VCaP (cell line): ENCODE data around the gene PCDH15.

Source experiments
- H3K27ac ChIP-seq: fragments of 450-650 bp; 2 replicates; pipeline ENCODE4 v1.5.1; 2017
- TF ChIP-seq, protein P1 (sequence below): fragments of 450-650 bp; conservative IDR thresholded peaks from 2 replicates; pipeline ENCODE4 v1.5.1; 2017; ENCODE audit warnings: mild to moderate bottlenecking, moderate library complexity

The PCDH15 gene

GRCh38 chr10:54708021-54708420 is 93.0 kb downstream of the PCDH15 start:
- TF ChIP-seq, protein P1, sequence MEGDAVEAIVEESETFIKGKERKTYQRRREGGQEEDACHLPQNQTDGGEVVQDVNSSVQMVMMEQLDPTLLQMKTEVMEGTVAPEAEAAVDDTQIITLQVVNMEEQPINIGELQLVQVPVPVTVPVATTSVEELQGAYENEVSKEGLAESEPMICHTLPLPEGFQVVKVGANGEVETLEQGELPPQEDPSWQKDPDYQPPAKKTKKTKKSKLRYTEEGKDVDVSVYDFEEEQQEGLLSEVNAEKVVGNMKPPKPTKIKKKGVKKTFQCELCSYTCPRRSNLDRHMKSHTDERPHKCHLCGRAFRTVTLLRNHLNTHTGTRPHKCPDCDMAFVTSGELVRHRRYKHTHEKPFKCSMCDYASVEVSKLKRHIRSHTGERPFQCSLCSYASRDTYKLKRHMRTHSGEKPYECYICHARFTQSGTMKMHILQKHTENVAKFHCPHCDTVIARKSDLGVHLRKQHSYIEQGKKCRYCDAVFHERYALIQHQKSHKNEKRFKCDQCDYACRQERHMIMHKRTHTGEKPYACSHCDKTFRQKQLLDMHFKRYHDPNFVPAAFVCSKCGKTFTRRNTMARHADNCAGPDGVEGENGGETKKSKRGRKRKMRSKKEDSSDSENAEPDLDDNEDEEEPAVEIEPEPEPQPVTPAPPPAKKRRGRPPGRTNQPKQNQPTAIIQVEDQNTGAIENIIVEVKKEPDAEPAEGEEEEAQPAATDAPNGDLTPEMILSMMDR, result no peak
- no peak overlapping the region for H3K27ac ChIP-seq

GRCh38 chr10:54702583-54703485 is 98.2 kb downstream of the PCDH15 start:
- TF ChIP-seq, protein P1, result no peak
- H3K27ac ChIP-seq, result no peak overlapping the region

DNA sequence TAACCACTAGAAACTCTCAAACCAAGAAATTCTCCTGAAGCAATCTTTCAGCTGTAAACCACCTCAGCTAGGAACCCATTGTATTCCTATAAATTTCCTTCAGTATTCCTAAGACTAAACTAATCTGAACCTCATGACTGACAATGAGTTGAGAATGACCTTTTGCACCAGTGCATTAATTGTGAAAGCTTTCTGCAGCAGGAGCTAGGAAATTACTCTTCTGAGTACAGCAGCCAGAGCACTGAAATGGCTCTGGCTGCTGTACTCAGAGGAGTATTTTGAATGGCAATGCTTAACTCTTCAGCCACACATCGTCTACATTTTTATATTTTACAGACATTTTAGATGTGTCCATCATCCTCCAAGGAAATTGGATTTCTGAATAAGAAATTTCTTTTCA is 109.7 kb downstream of the PCDH15 start:
- H3K27ac ChIP-seq, result no peak overlapping the region
- TF ChIP-seq, protein P1, result no peak

DNA sequence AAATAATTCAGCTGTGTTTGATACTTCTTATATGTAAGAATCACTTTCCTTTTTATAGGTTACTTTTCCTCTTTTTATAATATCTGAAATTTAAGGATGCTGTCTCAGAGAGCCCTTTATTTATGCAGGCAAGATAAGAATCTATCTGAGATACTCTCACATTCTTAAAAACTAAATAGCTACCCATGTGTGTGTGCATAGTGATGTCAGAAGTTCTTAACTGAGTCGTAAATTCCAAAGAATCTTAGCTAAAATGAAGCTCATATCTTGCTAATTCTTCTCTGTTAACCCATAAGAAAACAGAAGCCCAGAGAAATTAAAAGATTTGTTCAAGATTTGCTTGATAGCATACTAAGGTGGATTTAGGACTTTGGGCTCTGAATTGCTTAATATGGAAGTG is 118.5 kb downstream of the PCDH15 start:
- no peak overlapping the region for H3K27ac ChIP-seq
- TF ChIP-seq, protein P1, result no peak

GRCh38 chr10:54681136-54681535 is 119.9 kb downstream of the PCDH15 start:
- no peak overlapping the region for H3K27ac ChIP-seq
- TF ChIP-seq, protein P1, result no peak

DNA sequence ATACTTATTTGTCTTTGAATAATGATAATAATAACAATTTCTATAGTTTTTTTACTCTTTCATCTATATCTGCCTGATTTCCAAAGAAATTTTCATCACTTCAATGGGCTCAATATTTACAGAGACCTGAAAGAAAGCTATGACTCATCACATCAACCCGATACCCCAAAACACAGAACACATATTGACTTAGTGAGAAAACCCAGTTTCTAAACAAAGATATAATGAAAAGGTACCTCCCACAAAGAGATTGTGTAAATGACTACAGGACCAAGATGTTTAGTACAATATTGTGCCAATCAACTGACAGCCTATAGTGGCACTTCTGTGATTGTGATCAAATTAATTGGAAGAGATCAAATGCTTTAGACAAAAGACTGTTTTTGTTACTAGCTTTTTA is 133.9 kb downstream of the PCDH15 start:
- no peak overlapping the region for H3K27ac ChIP-seq
- TF ChIP-seq, protein P1, result no peak

DNA sequence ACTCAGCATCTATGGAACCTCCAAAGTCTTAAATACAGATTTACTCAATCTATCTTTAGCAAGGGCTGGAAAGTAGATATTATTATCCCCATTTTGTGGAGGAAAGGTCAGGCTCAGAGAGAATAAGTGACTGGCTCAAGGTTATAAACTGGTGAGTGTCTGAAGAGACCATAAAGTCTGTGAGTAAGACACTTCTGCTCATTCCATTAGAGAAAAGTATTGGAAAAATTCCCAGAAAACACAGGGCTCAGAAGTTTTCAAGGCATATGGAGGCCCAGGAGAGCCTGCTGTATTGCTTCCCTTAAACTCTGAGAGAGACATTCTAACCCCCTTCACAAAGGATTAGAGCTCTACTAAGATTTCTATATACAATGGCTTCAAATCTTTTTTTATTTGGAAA is 134.8 kb downstream of the PCDH15 start:
- H3K27ac ChIP-seq, result no peak overlapping the region
- TF ChIP-seq, protein P1, result no peak
